T-helper 2 cell treated with Interferon-gamma antibody and Interleukin-4, amounts not matched to agents 100 ng/mL and 5 ng/mL, for 36 hours (primary cell): ENCODE measurements around the gene KLF11. TPM values are rescaled to one million over a fixed set of nuclear protein-coding genes. Genes with fewer than 3 reads are reported as not detected.
"Not testable (repeated sequence)": the region's sequence is repeated elsewhere in the genome, so short reads cannot be mapped to it uniquely, and the experiment has no call there.

ENCODE experiments used
- intact Hi-C: fragments of 100-400 bp; cut with micrococcal nuclease; formaldehyde crosslinking; loops from one replicate; pipeline ENCODE4 v1.15.1; 2023
- total RNA-seq: library from RNA; stranded (reverse); gene quantifications from 2 replicates; pipeline ENCODE4 v1.2.3, GENCODE V29; 2022

The KLF11 gene
- total RNA-seq, 1 donor from 2014 or later, result 10.6 TPM

DNA sequence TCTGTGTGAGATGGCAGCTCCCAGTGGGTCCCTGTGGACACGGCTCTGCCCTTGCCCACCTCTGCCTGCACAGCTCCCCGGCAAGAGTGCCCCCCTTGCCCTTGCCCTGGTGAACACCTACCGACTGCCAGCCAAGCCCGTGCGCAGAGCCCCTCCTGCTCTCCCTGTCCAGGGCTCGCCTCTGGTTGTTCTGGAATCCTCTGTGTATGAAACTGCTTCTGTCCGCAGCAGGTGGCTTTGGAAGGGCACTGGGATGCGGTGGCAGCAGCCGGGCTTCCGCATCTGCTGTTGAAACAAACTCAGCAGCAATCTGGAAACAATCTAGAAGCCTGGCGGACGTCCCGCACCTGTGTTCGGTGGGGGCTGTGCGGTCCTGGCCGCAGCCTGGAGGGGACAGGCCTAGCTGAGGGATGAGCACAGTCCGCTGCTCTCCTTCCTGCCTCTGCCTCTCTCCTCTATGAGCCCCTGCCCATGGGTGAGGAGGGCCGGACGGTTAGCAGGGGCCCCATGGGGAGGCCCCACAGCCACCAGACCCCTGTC lies 34.0 kb upstream of the KLF11 start:
- intact Hi-C loops, result no loop called here

DNA sequence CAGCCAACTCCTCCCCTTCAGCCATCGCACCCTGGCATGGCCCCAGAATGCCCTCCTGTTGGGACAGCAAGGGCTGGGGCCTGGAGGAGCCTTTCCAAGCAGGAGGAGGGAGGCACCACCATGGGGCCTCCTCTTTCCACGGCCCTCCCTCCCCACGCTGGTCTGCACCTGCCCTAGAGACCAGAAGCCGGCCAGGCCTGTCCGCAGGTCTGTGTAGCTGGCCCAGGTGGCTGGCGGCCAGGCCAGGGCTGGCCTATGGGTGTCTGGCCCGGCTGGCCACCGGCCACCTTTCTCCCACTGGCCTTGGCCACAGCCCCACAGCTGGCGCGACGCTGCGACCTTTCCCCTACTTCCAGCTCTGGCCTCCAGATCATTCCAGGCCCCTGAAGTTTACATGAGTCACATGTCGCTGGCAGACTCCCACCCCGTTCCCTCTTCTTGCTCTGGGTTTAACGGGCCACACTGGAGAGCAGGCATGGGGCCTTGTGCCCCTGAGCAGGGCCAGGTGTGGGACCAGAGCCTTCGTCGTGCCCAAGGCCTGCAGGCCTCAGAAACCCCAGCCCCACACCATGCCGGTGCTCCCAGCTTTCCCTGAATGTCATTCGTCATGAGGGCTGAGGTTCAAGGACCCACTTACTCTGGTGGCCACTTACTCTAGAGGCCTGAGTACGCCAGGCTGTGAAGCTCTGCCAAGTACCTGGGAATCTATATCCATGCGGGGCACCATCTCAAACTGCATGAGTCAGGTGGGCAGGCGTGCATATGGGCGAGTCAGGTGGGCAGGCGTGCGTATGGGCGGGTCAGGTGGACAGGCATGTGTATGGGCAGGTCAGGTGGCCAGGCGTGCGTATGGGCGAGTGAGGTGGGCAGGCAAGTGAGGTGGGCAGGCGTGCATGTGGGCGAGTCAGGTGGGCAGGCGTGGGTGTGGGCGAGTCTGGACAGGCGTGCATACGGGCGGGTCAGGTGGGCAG lies 33.3 kb upstream of the KLF11 start:
- intact Hi-C loops, result no loop called here

DNA sequence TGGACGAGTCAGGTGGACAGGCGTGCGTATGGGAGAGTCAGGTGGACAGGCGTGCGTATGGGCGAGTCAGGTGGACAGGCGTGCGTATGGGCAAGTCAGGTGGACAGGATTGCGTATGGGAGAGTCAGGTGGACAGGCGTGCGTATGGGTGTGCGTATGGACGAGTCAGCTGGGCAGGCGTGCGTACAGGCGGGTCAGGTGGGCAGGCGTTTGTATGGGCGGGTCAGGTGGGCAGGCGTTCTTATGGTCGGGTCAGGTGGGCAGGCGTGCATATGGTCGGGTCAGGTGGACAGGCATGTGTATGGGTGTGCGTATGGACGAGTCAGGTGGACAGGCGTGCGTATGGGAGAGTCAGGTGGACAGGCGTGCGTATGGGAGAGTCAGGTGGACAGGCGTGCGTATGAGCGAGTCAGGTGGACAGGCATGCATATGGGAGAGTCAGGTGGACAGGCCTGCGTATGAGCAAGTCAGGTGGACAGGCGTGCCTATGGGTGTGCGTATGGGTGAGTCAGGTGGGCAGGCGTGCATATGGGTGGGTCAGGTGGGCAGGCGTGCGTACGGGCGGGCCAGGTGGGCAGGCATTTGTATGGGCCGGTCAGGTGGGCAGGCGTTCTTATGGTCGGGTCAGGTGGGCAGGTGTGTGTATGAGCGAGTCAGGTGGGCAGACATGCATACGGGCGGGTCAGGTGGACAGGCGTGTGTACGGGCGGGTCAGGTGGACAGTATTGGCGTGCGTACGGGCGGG lies 32.3 kb upstream of the KLF11 start:
- intact Hi-C loops, result not testable (repeated sequence)

DNA sequence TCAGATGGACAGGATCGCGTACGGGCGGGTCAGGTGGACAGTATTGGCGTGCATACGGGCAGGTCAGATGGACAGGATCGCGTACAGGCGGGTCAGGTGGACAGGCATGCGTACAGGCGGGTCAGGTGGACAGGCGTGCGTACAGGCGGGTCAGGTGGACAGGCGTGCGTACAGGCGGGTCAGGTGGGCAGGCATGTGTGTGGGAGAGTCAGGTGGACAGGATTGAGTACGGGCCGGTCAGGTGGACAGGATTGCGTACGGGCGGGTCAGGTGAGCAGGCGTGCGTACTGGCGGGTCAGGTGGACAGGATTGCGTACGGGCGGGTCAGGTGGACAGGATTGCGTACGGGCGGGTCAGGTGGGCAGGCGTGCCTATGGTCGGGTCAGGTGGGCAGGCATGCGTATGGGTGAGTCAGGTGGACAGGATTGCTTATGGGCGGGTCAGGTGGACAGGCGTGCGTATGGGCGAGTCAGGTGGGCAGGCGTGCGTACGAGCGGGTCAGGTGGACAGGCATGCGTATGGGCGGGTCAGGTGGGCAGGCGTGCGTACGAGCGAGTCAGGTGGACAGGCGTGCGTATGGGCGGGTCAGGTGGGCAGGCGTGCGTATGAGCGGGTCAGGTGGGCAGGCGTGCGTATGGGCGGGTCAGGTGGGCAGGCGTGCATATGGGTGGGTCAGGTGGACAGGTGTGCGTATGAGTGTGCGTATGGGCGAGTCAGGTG lies 31.6 kb upstream of the KLF11 start:
- intact Hi-C loops, result not testable (repeated sequence)

DNA sequence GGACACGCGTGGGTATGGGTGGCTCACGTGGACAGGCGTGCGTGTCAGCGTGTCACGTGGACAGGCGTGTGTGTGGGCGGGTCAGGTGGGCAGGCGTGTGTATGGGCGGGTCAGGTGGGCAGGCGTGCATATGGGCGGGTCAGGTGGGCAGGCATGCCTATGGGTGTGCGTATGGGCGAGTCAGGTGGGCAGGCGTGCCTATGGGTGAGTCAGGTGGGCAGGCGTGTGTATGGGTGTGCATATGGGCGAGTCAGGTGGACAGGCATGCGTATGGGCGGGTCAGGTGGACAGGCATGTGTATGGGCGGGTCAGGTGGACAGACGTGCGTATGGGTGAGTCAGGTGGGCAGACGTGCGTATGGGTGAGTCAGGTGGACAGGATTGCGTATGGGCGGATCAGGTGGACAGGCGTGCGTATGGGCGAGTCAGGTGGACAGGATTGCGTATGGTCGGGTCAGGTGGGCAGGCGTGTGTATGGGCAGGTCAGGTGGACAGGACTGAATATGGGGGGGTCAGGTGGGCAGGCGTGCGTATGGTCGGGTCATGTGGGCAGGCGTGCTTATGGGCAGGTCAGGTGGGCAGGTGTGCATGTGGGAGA lies 30.9 kb upstream of the KLF11 start:
- intact Hi-C loops, result not testable (repeated sequence)

DNA sequence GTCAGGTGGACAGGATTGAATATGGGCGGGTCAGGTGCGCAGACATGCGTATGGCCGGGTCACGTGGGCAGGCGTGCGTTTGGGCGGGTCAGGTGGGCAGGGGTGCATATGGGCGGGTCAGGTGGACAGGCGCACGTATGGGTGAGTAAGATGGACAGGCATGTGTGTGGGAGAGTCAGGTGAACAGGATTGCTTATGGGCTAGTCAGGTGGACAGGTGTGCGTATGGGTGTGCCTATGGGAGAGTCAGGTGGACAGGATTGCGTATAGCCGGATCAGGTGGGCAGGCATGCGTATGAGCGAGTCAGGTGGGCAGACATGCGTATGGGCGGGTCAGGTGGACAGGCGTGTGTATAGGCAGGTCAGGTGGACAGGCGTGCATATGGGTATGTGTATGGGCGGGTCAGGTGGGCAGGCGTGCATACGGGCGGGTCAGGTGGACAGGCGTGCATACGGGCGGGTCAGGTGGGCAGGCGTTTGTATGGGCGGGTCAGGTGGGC lies 30.3 kb upstream of the KLF11 start:
- intact Hi-C loops, result no loop called here

DNA sequence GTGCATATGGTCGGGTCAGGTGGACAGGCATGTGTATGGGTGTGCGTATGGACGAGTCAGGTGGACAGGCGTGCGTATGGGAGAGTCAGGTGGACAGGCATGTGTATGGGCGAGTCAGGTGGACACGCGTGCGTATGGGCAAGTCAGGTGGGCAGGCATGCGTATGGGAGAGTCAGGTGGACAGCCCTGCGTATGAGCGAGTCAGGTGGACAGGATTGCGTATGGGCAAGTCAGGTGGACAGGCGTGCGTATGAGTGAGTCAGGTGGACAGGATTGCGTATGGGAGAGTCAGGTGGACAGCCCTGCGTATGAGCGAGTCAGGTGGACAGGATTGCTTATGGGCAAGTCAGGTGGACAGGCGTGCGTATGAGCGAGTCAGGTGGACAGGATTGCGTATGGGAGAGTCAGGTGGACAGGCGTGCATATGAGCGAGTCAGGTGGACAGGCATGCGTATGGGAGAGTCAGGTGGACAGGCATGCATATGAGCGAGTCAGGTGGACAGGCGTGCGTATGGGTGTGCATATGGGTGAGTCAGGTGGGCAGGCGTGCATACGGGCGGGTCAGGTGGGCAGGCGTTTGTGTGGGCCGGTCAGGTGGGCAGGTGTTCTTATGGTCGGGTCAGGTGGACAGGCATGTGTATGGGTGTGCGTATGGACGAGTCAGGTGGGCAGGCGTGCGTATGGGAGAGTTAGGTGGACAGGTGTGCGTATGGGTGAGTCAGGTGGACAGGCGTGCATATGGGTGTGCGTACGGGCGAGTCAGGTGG lies 29.5 kb upstream of the KLF11 start:
- intact Hi-C loops, result not testable (repeated sequence)

DNA sequence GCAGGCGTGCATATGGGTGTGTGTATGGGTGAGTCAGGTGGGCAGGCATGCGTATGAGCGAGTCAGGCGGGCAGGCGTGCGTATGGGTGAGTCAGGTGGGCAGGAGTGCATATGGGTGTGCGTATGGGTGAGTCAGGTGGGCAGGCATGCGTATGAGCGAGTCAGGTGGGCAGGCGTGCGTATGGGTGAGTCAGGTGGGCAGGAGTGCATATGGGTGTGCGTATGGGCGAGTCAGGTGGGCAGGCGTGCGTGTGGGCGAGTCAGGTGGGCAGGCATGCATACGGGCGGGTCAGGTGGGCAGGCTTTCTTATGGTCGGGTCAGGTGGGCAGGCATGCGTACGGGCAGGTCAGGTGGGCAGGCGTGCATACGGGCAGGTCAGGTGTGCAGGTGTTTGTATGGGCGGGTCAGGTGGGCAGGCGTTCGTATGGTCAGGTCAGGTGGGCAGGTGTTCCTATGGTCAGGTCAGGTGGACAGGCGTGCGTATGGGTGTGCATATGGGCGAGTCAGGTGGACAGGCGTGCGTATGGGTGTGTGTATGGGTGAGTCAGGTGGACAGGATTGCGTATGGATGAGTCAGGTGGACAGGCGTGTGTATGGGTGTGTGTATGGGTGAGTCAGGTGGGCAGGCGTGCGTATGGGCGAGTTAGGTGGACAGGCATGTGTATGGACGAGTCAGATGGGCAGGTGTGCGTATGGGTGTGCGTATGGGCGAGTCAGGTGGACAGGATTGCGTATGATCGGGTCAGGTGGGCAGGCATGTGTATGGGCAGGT lies 28.7 kb upstream of the KLF11 start:
- intact Hi-C loops, result no loop called here

DNA sequence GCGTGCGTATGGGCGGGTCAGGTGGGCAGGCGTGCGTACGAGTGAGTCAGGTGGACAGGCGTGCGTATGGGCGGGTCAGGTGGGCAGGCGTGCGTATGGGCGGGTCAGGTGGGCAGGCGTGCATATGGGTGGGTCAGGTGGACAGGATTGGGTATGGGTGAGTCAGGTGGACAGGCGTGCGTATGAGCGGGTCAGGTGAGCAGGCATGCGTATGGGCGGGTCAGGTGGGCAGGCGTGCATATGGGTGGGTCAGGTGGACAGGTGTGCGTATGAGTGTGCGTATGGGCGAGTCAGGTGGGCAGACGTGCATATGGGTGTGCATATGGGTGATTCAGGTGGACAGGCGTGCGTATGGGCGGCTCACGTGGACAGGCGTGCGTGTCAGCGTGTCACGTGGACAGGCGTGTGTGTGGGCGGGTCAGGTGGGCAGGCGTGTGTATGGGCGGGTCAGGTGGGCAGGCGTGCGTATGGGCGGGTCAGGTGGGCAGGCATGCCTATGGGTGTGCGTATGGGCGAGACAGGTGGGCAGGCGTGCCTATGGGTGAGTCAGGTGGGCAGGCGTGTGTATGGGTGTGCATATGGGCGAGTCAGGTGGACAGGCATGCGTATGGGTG lies 27.9 kb upstream of the KLF11 start:
- intact Hi-C loops, result not testable (repeated sequence)

DNA sequence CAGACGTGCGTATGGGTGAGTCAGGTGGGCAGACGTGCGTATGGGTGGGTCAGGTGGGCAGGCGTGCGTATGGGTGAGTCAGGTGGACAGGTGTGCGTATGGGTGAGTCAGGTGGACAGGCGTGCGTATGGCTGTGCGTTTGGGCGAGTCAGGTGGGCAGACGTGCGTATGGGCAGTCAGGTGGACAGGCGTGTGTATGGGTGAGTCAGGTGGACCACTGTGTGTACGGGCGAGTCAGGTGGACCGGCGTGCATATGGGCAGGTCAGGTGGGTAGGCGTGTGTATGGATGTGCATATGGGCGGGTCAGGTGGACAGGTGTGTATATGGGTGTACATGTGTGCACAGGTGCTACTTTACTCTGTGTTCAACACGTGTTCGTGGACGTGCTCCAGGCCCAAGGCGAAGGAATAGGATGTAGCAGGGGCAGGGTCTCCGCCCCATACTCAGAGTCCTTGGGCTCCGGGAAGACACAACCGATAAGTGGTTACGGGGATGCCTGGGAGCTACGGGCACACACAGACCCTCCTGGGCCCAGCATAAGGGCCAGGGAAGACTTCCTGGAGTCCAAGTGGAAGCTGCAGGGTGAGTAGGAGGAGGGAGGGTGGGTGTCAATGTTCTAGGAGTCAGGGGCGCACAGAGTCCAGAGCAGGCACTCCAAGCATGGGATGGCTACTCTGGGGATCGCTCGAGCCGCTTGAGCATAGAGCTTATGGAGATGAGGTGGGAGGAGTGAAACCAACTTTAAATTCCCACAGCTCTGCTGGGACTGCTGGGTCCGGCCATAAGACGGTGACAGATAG lies 27.1 kb upstream of the KLF11 start:
- intact Hi-C loops, result no loop called here

DNA sequence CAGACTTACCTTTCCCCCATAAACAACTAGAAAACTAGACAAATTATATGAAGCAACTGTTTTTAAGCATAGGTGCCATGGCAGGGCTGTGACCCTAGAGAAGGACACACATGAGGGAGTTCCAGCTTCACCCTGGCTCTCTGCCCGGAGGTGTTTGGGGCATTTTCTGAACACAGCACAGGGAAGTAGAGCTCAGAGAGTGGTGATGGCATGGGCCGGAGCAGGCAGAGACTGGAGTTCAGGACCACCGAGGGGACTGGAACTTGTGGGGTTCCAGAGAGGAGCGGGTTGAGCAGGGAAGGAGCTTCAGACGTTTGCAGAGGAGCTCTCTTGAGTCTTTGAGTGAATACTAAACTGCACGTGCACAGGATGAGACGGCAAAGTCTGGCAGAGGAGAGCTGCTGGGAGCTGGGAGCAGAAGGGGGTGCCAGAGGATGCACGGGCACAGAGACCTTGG lies 26.5 kb upstream of the KLF11 start:
- intact Hi-C loops, result no loop called here

DNA sequence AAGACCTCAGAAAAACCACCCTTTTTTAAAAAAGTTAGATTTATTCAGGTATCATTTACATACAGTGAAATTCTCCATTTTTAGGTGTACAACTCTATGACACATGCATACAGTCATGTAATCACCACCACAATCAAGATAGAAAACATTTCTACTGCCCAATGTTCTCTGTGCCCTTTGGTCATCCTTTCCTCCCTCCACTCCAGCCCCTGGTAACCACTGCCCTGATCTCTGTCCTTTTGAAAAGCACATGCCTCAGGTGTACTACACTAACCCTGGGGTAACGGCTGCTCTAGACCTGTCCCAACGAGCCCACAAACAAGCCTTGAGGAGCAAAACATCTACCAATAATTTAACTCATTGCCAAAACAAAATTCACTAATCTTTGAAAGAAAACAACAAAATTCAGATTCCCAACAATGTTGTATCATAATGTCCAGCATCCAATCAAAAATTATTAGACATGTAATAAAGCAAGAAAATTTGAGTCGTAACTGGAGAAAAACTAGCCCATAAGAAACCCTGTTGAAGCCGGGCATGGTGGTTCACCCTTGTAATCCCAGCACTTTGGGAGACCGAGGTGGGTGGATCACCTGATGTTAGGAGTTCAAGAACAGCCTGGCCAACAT lies 25.9 kb upstream of the KLF11 start:
- intact Hi-C loops, result no loop called here

DNA sequence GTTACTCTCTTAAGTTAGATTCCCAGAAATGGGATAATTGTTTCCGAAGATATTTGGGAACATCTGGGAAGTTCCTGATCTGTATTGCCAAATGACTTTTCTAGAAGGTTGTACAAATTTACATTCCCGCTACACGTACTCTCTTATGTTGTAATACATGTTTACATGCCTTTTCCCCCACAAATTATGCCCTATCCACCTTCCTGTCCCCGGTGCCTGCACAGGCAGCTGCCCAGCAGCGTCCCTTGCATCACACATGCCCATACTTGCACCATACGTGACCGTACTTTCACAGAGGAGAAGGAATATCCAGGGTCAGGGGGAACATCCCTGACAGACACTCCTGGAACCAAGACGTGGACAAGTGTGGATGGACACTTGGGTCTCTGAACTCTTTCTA lies 24.2 kb upstream of the KLF11 start:
- intact Hi-C loops, result no loop called here

DNA sequence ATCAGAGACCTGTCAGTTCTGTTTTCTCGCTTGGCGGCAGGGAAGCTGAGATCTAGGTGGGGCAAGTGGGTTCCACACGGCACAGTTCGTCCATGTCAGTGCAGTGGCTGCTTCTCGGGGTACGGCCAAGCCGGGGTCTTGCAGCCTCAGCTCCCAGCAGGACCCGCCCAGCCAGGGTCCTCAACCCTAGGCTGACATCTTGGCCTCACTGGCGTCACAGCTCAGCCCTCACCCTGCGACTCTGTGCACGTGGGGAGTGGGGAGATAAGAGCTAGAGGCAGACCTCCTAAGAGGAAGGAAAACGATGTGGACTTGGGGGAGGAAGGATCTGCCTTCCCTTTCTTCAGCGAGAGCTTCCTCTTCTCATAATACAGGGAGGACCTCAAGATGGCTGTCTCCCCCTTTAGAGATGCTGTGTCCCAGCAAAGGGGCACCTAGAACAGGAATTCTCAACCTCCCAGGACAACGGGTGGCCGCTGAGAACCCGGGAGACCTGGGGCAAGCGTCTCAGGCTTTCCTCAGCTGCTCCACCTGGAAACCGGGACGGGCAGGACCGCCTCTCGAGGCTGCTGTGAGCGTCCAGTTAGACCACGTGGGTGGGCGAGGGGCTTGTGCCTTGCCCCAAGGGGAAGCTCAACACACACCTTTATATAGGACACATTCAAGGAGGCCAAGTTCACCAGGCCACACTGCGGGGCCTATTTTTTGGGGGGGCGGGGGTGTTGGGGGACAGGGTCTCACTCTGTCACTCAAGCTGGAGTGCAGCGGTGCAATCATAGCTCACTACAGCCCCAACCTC lies 23.5 kb upstream of the KLF11 start:
- intact Hi-C loops, result no loop called here

DNA sequence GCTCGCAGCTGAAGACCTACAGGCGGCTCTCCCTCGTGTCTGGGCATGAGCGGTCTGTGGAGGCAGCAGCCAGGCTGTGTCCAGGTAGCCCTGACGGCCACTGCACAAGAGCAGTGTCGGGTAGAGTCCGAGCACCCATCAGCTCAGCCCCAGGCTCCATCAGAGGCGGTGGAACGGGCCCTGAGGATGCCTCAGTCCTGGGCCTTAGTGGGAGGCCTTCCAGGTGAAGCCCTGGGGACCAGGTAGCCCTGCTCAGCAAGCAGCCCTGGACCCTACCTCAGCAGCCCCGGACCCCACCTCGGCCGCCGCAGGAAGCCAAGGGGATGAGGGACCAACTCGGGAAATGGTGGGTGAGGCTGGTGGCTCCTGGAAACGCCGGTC lies 21.3 kb upstream of the KLF11 start:
- intact Hi-C loops, result no loop called here

DNA sequence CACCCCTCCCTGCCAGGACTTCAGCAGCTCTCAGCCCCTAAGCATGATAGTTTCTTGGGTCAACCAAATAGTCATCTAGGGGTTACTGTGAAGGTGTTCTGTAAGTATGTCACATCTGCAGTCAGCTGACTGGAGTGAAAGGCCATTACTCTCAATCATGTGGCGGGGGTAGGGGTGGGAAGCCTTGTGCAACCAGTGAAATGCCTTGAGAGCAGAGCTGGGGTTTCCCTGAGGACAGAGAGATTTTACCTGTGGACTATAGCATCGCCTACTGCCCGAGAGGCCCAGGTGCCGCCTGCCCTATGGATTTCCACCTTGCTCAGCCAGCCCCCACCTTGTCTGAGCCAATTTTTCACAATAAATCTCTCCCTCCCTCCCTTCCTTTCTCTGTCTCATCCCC lies 20.9 kb upstream of the KLF11 start:
- intact Hi-C loops, result no loop called here
